ENCODE results near the gene ZBTB26.
"Not testable (repeated sequence)": the region's sequence is repeated elsewhere in the genome, so short reads cannot be mapped to it uniquely, and the experiment has no call there.

DNA sequence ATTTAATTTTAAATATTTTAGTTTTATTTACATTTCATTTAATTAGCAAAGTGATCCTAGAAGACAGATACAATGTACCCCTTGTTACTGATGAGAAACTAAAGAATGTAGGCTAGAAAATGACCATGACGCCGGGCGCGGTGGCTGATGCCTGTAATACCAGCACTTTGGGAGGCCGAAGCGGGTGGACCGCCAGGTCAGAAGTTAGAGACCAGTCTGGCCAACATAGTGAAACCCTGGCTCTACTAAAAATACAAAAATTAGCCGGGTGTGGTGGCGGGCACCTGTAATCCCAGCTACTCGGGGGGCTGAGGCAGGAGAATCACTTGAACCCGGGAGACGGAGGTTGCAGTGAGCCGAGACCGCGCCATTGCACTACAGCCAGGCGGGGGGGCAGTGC lies 25.2 kb downstream of the ZBTB26 start:
- TF ChIP-seq, protein P1, sequence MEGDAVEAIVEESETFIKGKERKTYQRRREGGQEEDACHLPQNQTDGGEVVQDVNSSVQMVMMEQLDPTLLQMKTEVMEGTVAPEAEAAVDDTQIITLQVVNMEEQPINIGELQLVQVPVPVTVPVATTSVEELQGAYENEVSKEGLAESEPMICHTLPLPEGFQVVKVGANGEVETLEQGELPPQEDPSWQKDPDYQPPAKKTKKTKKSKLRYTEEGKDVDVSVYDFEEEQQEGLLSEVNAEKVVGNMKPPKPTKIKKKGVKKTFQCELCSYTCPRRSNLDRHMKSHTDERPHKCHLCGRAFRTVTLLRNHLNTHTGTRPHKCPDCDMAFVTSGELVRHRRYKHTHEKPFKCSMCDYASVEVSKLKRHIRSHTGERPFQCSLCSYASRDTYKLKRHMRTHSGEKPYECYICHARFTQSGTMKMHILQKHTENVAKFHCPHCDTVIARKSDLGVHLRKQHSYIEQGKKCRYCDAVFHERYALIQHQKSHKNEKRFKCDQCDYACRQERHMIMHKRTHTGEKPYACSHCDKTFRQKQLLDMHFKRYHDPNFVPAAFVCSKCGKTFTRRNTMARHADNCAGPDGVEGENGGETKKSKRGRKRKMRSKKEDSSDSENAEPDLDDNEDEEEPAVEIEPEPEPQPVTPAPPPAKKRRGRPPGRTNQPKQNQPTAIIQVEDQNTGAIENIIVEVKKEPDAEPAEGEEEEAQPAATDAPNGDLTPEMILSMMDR (IDR thresholded peaks at IDR 0.05; ENCODE audit: poor library complexity, severe bottlenecking) = not testable (repeated sequence)
- not testable (repeated sequence) for TF ChIP-seq EZH2 (IDR thresholded peaks at IDR 0.05; ENCODE audit: borderline replicate concordance, insufficient read depth, low read length, poor library complexity, severe bottlenecking); EP300 (conservative IDR thresholded peaks at IDR 0.05; ENCODE audit: poor library complexity, severe bottlenecking); SMC3 (conservative IDR thresholded peaks at IDR 0.05; ENCODE audit: poor library complexity)

Data from neural cell (in vitro differentiated cells).